ENCODE measurements around the gene CELF5. TPM values are rescaled to one million over a fixed set of nuclear protein-coding genes. Genes with fewer than 3 reads are reported as not detected.

CELF5 gene
- total RNA-seq, 2 donors from 2014 or later: 2.6 to 3.5 TPM

- no peak overlapping the region for H3K9ac ChIP-seq (ENCODE audit: extremely low read depth, low read length, poor library complexity, severe bottlenecking)
- H3K36me3 ChIP-seq (ENCODE audit: control insufficient read depth, insufficient read depth, low read length): no peaks in the 10 kb centered on the region
- H3K4me3 ChIP-seq (ENCODE audit: low read length): no peak overlapping the region
- H3K4me3 Mint-ChIP-seq: no peak overlapping the region
- H3K27ac Mint-ChIP-seq: no peak overlapping the region
- 82 to 83% methylated on average over 3 to 7 of the region's 7 CpGs for WGBS, 2 experiments (ENCODE audit: insufficient coverage in 1 of 2, insufficient read length in 1 of 2)
- DNase-seq: peak; percentile 75
- H3K4me1 ChIP-seq (ENCODE audit: control insufficient read depth, insufficient read depth, low read length): no peaks in the 10 kb centered on the region
- peaks cover 27% of the 10 kb centered on the region for H3K9me3 Mint-ChIP-seq
- no peaks in the 10 kb centered on the region for H3K27me3 ChIP-seq (ENCODE audit: control insufficient read depth, insufficient read depth, low read length, poor library complexity, severe bottlenecking)
- H3K36me3 Mint-ChIP-seq (ENCODE audit: low read depth): no peaks in the 10 kb centered on the region
- peaks cover 10% of the 10 kb centered on the region for H3K27me3 Mint-ChIP-seq (ENCODE audit: insufficient read depth)
- TF ChIP-seq CTCF (conservative IDR thresholded peaks at IDR 0.05): peak; percentile 63
- H3K27ac ChIP-seq (ENCODE audit: low read depth, low read length): no peak overlapping the region
- no peaks in the 10 kb centered on the region for H3K9me3 ChIP-seq (ENCODE audit: control insufficient read depth, low read length)
- H3K4me1 Mint-ChIP-seq: no peaks in the 10 kb centered on the region
Observed at GRCh38 chr19:3250675-3251074, 26.2 kb downstream of the CELF5 start.

GRCh38 chr19:3251229-3251628 lies 26.8 kb downstream of the CELF5 start:
- H3K27ac Mint-ChIP-seq: no peak overlapping the region
- no peak overlapping the region for H3K27ac ChIP-seq (ENCODE audit: low read depth, low read length)
- H3K9me3 ChIP-seq (ENCODE audit: control insufficient read depth, low read length): no peaks in the 10 kb centered on the region
- H3K4me1 ChIP-seq (ENCODE audit: control insufficient read depth, insufficient read depth, low read length): no peaks in the 10 kb centered on the region
- H3K4me1 Mint-ChIP-seq: no peaks in the 10 kb centered on the region
- WGBS, 2 experiments (ENCODE audit: insufficient coverage in 1 of 2, insufficient read length in 1 of 2): 85 to 92% methylated on average over 5 to 8 of the region's 8 CpGs
- no peak for DNase-seq
- no peak overlapping the region for H3K4me3 Mint-ChIP-seq
- H3K4me3 ChIP-seq (ENCODE audit: low read length): no peak overlapping the region
- H3K9me3 Mint-ChIP-seq: peaks cover 27% of the 10 kb centered on the region
- no peak overlapping the region for H3K9ac ChIP-seq (ENCODE audit: extremely low read depth, low read length, poor library complexity, severe bottlenecking)
- TF ChIP-seq CTCF (conservative IDR thresholded peaks at IDR 0.05): no peak
- no peaks in the 10 kb centered on the region for H3K36me3 ChIP-seq (ENCODE audit: control insufficient read depth, insufficient read depth, low read length)
- H3K27me3 Mint-ChIP-seq (ENCODE audit: insufficient read depth): peaks cover 12% of the 10 kb centered on the region
- H3K27me3 ChIP-seq (ENCODE audit: control insufficient read depth, insufficient read depth, low read length, poor library complexity, severe bottlenecking): no peaks in the 10 kb centered on the region
- no peaks in the 10 kb centered on the region for H3K36me3 Mint-ChIP-seq (ENCODE audit: low read depth)

- H3K4me1 Mint-ChIP-seq: no peaks in the 10 kb centered on the region
- no peak for DNase-seq
- Histone ChIP-seq H3K9me3 (ENCODE audit: control insufficient read depth, low read length) (no peaks in the 10 kb centered on the region), H3K27ac (ENCODE audit: low read depth, low read length) (no peak overlapping the region), H3K36me3 (ENCODE audit: control insufficient read depth, insufficient read depth, low read length) (no peaks in the 10 kb centered on the region), H3K4me3 (ENCODE audit: low read length) (no peak overlapping the region), H3K4me1 (ENCODE audit: control insufficient read depth, insufficient read depth, low read length) (no peaks in the 10 kb centered on the region), H3K27me3 (ENCODE audit: control insufficient read depth, insufficient read depth, low read length, poor library complexity, severe bottlenecking) (no peaks in the 10 kb centered on the region), H3K9ac (ENCODE audit: extremely low read depth, low read length, poor library complexity, severe bottlenecking) (no peak overlapping the region)
- H3K27me3 Mint-ChIP-seq (ENCODE audit: insufficient read depth): peaks cover 12% of the 10 kb centered on the region
- peaks cover 27% of the 10 kb centered on the region for H3K9me3 Mint-ChIP-seq
- no peaks in the 10 kb centered on the region for H3K36me3 Mint-ChIP-seq (ENCODE audit: low read depth)
- H3K27ac Mint-ChIP-seq: no peak overlapping the region
- H3K4me3 Mint-ChIP-seq: no peak overlapping the region
- TF ChIP-seq CTCF (conservative IDR thresholded peaks at IDR 0.05): no peak
- WGBS, 2 experiments (ENCODE audit: insufficient coverage in 1 of 2, insufficient read length in 1 of 2): 84% methylated on average over 2 of the region's 2 CpGs; no CpG with 5 or more reads in 1 of the 2 experiments
Observed at GRCh38 chr19:3252650-3253049, 28.2 kb downstream of the CELF5 start.

All from endodermal cell (in vitro differentiated cells).